GM12872 (cell line): ENCODE results near the gene ATP1B3.

Source experiments
- CTCF ChIP-seq: IDR thresholded peaks from 3 replicates; pipeline ENCODE4 v1.5.1; 2011; ENCODE audit warnings: low read depth, mild to moderate bottlenecking, low read length, moderate library complexity; ENCODE audit not compliant: insufficient read depth

Gene ATP1B3

GRCh38 chr3:141876381-141876890 is at the start of gene ATP1B3:
Gene ATP1B3 (plus strand): TSS chr3:141876643. CDS start chr3:141876802, 159 bp downstream.
- TF ChIP-seq CTCF: no peak

DNA sequence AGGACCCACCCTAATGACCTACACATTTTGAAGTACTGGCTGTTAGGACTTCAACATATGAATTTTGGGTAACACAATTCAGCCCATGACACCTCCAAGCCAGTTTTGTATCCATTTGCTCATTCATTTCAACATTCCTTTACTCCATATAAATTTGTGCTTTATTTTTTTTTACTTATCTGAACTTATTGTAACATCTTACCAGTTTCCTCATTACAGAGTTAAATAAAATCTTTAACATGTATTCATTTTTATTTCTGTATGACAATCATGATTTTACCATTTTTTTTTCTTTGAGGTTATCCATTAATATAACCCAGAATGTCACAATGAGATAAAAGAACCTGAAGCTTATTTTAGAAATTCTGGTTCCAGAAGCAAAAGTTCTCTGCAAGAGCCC is 48.0 kb upstream of the ATP1B3 start:
- TF ChIP-seq CTCF: no peak

GRCh38 chr3:141828890-141829289 is 47.6 kb upstream of the ATP1B3 start:
- TF ChIP-seq CTCF: no peak

GRCh38 chr3:141830508-141830907 is 45.9 kb upstream of the ATP1B3 start:
- TF ChIP-seq CTCF: no peak

- no peak for TF ChIP-seq CTCF
These were observed 42.2 kb upstream of the ATP1B3 start for GRCh38 chr3:141834292-141834691.

DNA sequence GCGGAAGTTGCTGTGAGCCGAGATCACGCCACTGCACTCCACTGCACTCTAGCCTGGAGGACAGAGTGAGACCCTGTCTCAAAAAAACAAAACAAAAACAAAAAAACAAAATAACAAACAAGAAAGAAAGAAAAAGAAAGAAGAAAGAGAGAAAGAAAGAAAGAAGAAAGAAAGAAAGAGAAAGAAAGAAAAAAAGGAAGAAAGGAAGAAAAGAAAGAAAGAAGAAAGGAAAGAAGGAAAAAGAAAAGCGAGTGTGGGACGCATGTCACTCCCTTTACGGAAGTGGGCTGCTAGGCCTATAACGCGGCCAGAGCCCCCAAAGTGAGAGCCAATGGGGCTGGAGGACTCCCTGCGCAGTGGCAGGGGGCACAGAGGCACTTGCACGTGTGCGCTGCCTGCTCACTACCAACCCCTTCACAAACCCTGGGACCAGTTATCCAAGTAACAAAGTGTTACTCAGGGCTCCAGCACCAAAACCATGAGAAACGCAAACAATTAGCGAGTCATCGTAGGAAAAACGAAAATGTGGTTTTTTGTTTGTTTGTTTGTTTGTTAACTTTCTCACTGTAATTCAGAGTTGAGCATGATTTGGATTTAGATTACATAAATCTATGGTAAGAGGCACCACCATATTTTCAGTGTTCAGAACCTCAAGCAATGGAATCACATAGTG is 40.8 kb upstream of the ATP1B3 start:
- no peak for TF ChIP-seq CTCF

- TF ChIP-seq CTCF: no peak
These were observed 37.1 kb upstream of the ATP1B3 start for GRCh38 chr3:141839389-141839788.
